HPDE6-E6E7 (cell line): ENCODE data around the gene SDR9C7.
"Not testable (repeated sequence)": the region's sequence is repeated elsewhere in the genome, so short reads cannot be mapped to it uniquely, and the experiment has no call there.

Experiments
- DNase-seq: peaks from one replicate; pipeline ENCODE4 v3.0.0; 2011; ENCODE audit warnings: missing footprints; ENCODE audit errors: extremely low spot score

Gene SDR9C7

GRCh38 chr12:56953314-56953713 lies 19.1 kb upstream of the SDR9C7 start:
- DNase-seq = no peak

DNA sequence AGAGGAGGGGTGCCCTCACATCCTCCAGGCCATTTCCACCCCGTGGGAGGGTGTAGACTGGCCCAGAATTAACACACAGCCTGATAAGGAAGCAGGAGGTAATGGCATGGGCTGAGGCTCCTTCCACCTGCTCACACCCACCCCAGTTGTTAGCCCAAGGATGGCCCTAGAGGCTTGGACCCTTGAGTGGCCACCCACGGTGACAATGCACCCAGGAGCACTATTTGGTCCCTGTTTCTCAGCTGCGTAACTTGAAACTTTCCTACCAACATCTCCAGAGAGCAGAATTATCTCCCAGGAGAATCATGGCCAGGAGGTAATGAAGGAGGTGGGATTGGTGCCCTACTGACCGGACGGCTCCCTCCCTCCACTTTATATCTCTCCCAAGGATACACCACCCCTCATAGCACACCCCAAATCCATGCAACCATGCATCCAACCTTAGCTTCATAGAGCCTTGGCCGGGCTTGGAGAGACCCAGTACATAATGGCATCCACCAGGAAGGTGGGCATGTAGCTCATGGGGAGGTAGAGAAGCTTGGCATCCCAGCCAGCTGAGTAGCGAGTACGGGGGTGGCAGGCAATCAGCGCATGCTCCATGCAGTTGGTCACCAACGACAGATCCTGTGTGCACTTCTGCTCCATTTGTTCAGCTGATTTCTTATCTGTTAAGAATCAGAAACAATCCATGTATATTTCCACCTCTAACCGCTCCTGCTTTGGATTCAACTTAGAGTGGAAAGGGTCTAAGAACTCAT lies 17.6 kb upstream of the SDR9C7 start:
- DNase-seq = no peak

DNA sequence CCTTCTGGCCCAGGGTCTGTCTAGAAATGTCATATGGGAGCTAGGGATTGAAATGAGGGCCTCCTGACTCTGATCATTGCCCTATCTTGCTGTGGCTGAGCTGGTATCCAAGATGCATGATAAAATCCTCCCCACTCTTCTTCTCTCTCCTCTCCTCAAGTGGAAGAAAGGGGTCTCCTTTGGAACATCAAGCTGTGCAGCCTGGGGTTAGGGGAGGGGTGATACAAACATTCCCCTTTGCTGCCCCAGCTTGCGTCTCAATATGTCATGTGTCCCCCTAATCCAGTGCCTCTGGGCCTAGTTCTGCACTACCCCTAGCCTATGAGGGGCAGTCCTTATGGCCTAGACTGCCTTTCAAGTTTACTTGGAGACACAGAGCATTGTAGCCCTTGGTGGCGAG lies 14.7 kb upstream of the SDR9C7 start:
- no peak for DNase-seq

- DNase-seq = no peak
These were observed 14.2 kb upstream of the SDR9C7 start for GRCh38 chr12:56948457-56948777.

- no peak for DNase-seq
These were observed 13.6 kb upstream of the SDR9C7 start for GRCh38 chr12:56947633-56948456.

DNA sequence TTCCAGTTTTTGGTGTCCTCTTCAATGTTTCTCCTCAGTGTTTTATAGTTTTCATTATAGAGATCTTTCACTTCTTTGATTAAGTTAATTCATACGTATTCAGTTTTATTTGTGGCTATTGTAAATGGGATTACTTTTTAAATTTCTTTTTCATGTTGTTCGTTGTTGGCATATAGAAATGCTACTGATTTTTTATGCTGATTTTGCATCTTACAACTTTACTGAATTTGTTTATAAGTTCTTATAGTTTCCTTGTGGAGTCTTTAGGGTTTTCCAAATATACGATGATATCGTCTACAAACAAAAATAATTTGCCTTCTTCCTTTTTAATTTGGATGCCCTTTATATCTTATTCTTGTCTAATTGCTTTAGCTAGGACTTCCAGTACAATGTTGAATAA lies 9.7 kb upstream of the SDR9C7 start:
- no peak for DNase-seq

- DNase-seq = not testable (repeated sequence)
These were observed 9.2 kb upstream of the SDR9C7 start for GRCh38 chr12:56943374-56943773.

GRCh38 chr12:56941299-56942017 lies 7.2 kb upstream of the SDR9C7 start:
- DNase-seq = no peak

GRCh38 chr12:56940942-56941298 lies 6.7 kb upstream of the SDR9C7 start:
- not testable (repeated sequence) for DNase-seq

DNA sequence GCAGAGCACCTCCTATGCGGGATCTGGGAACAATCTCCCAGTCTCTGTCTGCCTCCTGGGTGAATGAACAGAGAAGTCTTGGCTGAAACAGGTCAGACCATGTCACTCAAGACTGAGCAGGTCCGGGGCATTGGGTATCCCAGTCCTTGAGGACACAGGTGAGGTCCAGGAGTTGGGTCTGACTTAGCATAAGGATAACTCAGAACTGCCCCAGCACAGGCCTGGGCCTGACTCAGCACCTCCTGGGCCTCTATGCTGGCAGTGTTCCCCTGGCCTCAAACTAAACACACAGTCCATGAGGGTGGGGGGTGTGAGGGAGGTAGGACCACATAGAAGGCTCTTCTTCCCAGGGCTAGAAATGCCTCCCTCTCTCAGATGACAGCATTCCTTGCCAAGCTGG lies 1.5 kb upstream of the SDR9C7 start:
- no peak for DNase-seq

DNA sequence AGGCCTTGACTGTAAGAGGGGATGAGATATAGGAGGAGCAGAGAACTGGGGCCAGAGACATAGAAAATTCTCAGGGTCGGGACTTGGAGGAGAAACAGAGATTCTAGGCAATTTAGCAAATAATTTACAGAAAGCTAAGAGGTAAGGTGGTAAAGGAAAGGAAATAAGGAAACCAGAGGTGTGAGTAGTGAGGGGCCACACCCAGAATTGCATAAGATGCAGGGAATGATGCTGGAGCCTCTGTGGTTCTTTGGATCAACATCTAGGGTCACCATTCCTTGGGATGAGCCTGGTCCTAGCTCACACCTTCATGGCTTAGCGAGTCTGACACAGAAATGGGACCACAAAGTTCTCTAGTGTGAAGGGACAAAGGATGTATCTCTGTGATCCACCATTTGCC lies 949 bp upstream of the SDR9C7 start:
- no peak for DNase-seq

DNA sequence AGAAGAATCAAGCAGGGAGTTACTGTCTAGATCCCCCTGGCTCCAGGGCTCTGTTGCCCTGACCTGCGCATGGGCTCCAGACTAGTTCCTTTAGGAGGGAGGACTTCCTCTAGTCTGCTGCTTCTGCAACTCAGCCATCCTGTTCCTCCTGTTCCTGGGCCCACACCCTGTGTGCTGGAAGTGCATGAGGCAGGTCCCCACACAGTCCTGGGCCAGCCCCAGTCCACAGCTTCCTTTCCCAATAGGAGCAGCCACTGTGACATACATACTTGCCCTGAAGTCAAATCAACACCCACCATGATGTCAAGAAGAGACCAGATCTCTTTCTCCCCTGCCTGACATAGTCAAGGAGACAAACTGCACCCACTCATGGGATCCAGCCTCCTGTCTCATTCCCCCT lies 1.3 kb downstream of the SDR9C7 start:
- no peak for DNase-seq

DNA sequence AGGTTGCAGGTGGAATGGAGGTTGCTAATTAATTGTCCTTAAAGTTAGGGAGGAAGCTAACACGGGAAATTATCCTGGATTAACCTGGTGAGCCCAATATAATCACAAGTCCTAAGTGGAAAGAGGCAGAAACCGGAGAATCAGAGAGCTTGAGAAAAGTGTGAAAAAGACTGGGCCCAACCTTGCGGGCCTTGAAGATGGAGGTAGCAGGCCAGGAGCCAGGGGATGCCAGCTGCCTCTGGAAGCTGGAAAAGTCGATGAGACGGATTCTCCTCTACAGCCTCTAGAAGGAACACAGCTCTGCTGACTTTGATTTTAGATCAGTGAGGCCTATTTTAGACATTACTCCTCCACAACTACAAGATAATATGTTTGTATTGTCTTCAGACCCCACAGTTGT lies 2.1 kb downstream of the SDR9C7 start:
- no peak for DNase-seq

- no peak for DNase-seq
These were observed 2.7 kb downstream of the SDR9C7 start for GRCh38 chr12:56931474-56931978.

GRCh38 chr12:56930241-56930640 lies 4.0 kb downstream of the SDR9C7 start:
- no peak for DNase-seq

DNA sequence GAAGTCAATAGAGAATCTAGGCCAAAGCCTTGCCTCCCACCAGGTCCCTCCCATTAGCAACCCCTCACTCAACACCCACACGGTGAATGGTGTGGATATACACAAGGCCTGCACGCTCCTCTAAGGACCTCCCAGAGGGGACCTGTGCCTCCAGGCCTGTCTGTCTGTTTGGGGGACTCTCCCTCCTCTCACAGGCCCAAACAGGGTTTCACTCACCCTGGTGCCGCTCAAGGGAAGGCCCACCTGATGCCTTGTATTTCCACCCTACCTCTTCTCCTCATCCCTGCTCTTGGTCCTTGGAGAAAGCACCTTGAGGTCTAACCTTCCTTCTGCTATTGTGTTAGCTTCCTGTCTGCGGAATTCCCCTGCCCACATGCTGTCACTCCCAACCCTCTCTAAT lies 4.4 kb downstream of the SDR9C7 start:
- no peak for DNase-seq

- no peak for DNase-seq
These were observed 5.9 kb downstream of the SDR9C7 start for GRCh38 chr12:56928262-56928661.

GRCh38 chr12:56927281-56927680 lies 6.9 kb downstream of the SDR9C7 start:
- DNase-seq = no peak

DNA sequence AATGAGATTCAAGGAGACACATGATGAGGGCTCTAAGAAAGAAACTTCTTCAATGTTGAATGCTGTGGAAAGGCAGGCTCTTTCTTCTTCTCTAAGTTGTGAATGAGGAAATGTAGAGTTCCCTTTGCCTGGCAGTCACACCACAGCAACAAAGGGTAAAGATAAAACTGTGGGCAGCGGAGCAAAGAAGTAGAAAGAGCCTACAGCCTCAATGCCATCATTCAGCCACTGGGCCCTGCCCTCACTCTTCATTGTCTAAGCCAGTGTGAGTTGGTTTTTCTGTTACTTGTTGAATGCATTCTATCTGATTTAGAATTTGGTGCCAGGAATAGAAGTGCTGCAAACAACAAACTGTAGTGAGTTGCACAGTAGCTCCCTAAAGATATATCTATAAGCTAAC lies 12.2 kb downstream of the SDR9C7 start:
- DNase-seq = no peak

GRCh38 chr12:56921346-56921745 lies 12.9 kb downstream of the SDR9C7 start:
- no peak for DNase-seq

DNA sequence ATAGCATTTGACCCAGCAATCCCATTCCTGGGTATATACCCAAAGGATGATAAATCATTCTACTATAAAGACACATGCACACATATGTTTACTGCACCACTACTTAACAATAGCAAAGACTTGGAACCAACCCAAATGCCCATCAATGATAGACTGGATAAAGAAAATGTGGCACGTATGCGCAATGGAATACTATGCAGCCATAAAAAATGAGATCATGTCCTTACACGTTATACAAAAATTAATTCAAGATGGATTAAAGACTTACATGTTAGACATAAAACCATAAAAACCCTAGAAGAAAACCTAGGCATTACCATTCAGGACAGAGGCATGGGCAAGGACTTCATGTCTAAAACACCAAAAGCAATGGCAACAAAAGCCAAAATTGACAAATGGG lies 16.1 kb downstream of the SDR9C7 start:
- DNase-seq = not testable (repeated sequence)

GRCh38 chr12:56916996-56917333 lies 17.2 kb downstream of the SDR9C7 start:
- no peak for DNase-seq
